Glutamatergic neuron (in vitro differentiated cells): Measurements from ENCODE around the gene C1QA. TPM values are rescaled to one million over a fixed set of nuclear protein-coding genes. Genes with fewer than 3 reads are reported as not detected.

Source experiments
- DNase-seq: peaks from one replicate; pipeline ENCODE4 v3.0.0; 2022
- H3K27ac Mint-ChIP-seq: one replicate; pipeline ENCODE4 v1.8.0; 2020; ENCODE audit warnings: mild to moderate bottlenecking, mixed read lengths, inconsistent platforms; ENCODE audit not compliant: unreplicated experiment
- H3K27me3 Mint-ChIP-seq: one replicate; pipeline ENCODE4 v1.8.0; 2020; ENCODE audit warnings: mild to moderate bottlenecking, moderate library complexity, mixed read lengths, inconsistent platforms; ENCODE audit not compliant: unreplicated experiment
- H3K36me3 Mint-ChIP-seq: one replicate; pipeline ENCODE4 v1.8.0; 2020; ENCODE audit warnings: mild to moderate bottlenecking, mixed read lengths, inconsistent platforms; ENCODE audit not compliant: unreplicated experiment
- H3K4me1 Mint-ChIP-seq: one replicate; pipeline ENCODE4 v1.8.0; 2020; ENCODE audit warnings: mild to moderate bottlenecking, low read depth, mixed read lengths, inconsistent platforms; ENCODE audit not compliant: unreplicated experiment
- H3K4me3 Mint-ChIP-seq: one replicate; pipeline ENCODE4 v1.8.0; 2020; ENCODE audit warnings: mild to moderate bottlenecking, mixed read lengths, inconsistent platforms; ENCODE audit not compliant: unreplicated experiment
- H3K9me3 Mint-ChIP-seq: one replicate; pipeline ENCODE4 v1.8.0; 2020; ENCODE audit warnings: mild to moderate bottlenecking, moderate library complexity, mixed read lengths, inconsistent platforms; ENCODE audit not compliant: unreplicated experiment
- total RNA-seq: library from RNA; stranded (reverse); fragmentation: NEBNext Ultra II Directional; extraction: Animal tissue kit (Norgen Biotek cat#: 25700); gene quantifications from one replicate; pipeline ENCODE4 v1.2.1, GENCODE V29; 2021; ENCODE audit not compliant: unreplicated experiment
- TF ChIP-seq, protein P1 (sequence below): fragments of 200-600 bp; sonication (generic); IDR thresholded peaks from one replicate; pipeline ENCODE4 v1.5.0; 2021; ENCODE audit not compliant: partially characterized antibody, unreplicated experiment

The C1QA gene
- total RNA-seq, 1 donor from 2014 or later, result not detected

DNA sequence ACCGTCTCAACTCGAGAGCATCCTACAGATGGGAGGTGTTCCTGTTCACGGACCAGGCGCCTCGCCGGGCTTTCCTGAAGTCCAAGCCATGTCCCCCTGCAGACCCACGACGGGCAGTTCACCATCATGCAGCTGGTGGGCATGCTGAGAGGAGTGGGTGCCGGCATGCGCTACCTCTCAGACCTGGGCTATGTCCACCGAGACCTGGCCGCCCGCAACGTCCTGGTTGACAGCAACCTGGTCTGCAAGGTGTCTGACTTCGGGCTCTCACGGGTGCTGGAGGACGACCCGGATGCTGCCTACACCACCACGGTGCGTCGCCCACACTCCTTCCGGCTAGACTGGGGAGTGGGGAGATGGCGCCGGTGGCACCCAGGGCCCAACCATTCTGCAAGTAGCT, 37.7 kb upstream of the C1QA start:
- no peaks in the 10 kb centered on the region for H3K4me1 Mint-ChIP-seq
- H3K4me3 Mint-ChIP-seq, result no peak overlapping the region
- no peak for DNase-seq
- no peaks in the 10 kb centered on the region for H3K36me3 Mint-ChIP-seq
- peaks cover 2% of the 10 kb centered on the region for H3K9me3 Mint-ChIP-seq
- no peak overlapping the region for H3K27ac Mint-ChIP-seq
- TF ChIP-seq, protein P1, sequence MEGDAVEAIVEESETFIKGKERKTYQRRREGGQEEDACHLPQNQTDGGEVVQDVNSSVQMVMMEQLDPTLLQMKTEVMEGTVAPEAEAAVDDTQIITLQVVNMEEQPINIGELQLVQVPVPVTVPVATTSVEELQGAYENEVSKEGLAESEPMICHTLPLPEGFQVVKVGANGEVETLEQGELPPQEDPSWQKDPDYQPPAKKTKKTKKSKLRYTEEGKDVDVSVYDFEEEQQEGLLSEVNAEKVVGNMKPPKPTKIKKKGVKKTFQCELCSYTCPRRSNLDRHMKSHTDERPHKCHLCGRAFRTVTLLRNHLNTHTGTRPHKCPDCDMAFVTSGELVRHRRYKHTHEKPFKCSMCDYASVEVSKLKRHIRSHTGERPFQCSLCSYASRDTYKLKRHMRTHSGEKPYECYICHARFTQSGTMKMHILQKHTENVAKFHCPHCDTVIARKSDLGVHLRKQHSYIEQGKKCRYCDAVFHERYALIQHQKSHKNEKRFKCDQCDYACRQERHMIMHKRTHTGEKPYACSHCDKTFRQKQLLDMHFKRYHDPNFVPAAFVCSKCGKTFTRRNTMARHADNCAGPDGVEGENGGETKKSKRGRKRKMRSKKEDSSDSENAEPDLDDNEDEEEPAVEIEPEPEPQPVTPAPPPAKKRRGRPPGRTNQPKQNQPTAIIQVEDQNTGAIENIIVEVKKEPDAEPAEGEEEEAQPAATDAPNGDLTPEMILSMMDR, result no peak
- H3K27me3 Mint-ChIP-seq, result peaks cover 3% of the 10 kb centered on the region

GRCh38 chr1:22600071-22600816, 36.2 kb upstream of the C1QA start:
- Mint-ChIP-seq H3K27me3 (peaks cover 3% of the 10 kb centered on the region), H3K4me3 (no peak overlapping the region), H3K27ac (no peak overlapping the region), H3K36me3 (no peaks in the 10 kb centered on the region), H3K4me1 (peaks cover 4% of the 10 kb centered on the region), H3K9me3 (peaks cover 2% of the 10 kb centered on the region)
- no peak for DNase-seq
- TF ChIP-seq, protein P1, result no peak

GRCh38 chr1:22600817-22601605, 35.4 kb upstream of the C1QA start:
- H3K4me3 Mint-ChIP-seq, result no peak overlapping the region
- TF ChIP-seq, protein P1, result no peak
- no peak for DNase-seq
- peaks cover 9% of the 10 kb centered on the region for H3K4me1 Mint-ChIP-seq
- no peaks in the 10 kb centered on the region for H3K36me3 Mint-ChIP-seq
- H3K9me3 Mint-ChIP-seq, result peaks cover 2% of the 10 kb centered on the region
- peaks cover 3% of the 10 kb centered on the region for H3K27me3 Mint-ChIP-seq
- H3K27ac Mint-ChIP-seq, result no peak overlapping the region

- DNase-seq, result no peak
- no peaks in the 10 kb centered on the region for H3K36me3 Mint-ChIP-seq
- no peak overlapping the region for H3K4me3 Mint-ChIP-seq
- peaks cover 15% of the 10 kb centered on the region for H3K4me1 Mint-ChIP-seq
- TF ChIP-seq, protein P1, result no peak
- peaks cover 3% of the 10 kb centered on the region for H3K27me3 Mint-ChIP-seq
- H3K27ac Mint-ChIP-seq, result no peak overlapping the region
- H3K9me3 Mint-ChIP-seq, result peaks cover 2% of the 10 kb centered on the region
Observed at GRCh38 chr1:22601610-22602009, 34.8 kb upstream of the C1QA start.
